ENCODE measurements around the gene CACNA1I. TPM values are rescaled to one million over a fixed set of nuclear protein-coding genes. Genes with fewer than 3 reads are reported as not detected.

Gene CACNA1I
- total RNA-seq, 1 donor from 2014 or later, result 0.02 TPM

DNA sequence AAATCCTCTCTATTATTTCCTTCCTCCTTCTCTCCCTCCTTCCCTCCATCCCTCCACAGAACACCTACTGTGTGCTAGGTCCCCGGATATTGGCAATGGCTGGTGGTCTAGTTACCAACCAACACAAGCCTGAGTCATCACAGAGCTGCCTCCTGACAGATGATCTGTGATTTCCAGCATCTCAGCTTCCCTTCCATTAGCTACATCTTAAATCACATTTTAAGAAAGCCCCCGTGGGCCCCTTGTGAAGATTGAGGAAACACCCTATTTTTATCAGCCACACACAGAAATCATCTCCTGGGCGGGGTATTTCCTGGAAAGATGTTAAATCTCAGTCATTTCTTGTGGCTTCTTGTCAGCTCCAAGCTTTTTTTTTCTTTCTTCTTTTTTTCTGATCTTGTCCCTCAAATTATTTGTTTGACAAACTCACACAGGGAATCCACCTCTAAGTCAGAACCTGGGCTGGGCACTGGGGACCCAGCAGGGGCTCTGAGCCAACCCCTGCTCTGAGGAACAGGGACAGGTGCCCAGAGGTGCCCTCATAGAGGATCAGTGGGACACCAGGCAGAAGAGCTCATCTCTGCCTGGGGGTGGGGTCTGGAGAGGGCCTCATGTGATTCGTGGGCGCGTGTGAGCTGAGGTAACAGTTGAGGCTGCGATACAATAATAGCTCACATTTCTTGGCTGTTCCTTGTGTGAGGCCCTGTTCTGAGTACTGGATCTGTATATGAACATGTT lies 42.4 kb downstream of the CACNA1I start:
- TF ChIP-seq, protein P1, sequence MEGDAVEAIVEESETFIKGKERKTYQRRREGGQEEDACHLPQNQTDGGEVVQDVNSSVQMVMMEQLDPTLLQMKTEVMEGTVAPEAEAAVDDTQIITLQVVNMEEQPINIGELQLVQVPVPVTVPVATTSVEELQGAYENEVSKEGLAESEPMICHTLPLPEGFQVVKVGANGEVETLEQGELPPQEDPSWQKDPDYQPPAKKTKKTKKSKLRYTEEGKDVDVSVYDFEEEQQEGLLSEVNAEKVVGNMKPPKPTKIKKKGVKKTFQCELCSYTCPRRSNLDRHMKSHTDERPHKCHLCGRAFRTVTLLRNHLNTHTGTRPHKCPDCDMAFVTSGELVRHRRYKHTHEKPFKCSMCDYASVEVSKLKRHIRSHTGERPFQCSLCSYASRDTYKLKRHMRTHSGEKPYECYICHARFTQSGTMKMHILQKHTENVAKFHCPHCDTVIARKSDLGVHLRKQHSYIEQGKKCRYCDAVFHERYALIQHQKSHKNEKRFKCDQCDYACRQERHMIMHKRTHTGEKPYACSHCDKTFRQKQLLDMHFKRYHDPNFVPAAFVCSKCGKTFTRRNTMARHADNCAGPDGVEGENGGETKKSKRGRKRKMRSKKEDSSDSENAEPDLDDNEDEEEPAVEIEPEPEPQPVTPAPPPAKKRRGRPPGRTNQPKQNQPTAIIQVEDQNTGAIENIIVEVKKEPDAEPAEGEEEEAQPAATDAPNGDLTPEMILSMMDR (IDR thresholded peaks at IDR 0.05), result no peak
- H3K27me3 Mint-ChIP-seq (ENCODE audit: low read depth), result peaks cover 57% of the 10 kb centered on the region
- peaks cover 7% of the 10 kb centered on the region for H3K9me3 Mint-ChIP-seq (ENCODE audit: low read depth)
- DNase-seq (ENCODE audit: low spot score), result no peak
- H3K4me1 Mint-ChIP-seq (ENCODE audit: low read depth), result no peaks in the 10 kb centered on the region
- H3K27ac Mint-ChIP-seq (ENCODE audit: unreplicated experiment), result no peak overlapping the region
- H3K4me3 Mint-ChIP-seq (ENCODE audit: unreplicated experiment), result no peak overlapping the region
- H3K36me3 Mint-ChIP-seq (ENCODE audit: low read depth), result peaks cover 4% of the 10 kb centered on the region

DNA sequence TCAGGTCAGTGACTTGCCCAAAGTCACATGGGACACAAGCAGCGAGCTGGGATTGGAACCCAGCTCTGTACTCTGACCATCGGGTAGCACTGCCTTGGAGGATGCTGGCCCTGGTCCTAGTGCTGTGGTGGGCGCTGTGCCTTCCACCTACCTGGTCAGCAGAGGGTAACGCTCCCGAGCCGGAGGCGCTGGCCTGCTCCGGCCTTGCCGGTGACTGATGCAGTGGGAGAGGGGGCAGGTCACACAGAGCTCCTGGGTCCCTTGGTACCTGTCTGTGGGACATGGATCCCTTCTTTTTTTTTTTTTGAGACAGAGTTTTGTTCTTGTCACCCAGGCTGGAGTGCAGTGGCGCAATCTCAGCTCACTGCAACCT lies 43.0 kb downstream of the CACNA1I start:
- Mint-ChIP-seq H3K36me3 (ENCODE audit: low read depth) (peaks cover 4% of the 10 kb centered on the region), H3K27ac (ENCODE audit: unreplicated experiment) (no peak overlapping the region), H3K9me3 (ENCODE audit: low read depth) (peaks cover 7% of the 10 kb centered on the region), H3K4me3 (ENCODE audit: unreplicated experiment) (no peak overlapping the region), H3K4me1 (ENCODE audit: low read depth) (no peaks in the 10 kb centered on the region), H3K27me3 (ENCODE audit: low read depth) (peaks cover 59% of the 10 kb centered on the region)
- TF ChIP-seq, protein P1 (IDR thresholded peaks at IDR 0.05), result no peak
- DNase-seq (ENCODE audit: low spot score), result no peak

DNA sequence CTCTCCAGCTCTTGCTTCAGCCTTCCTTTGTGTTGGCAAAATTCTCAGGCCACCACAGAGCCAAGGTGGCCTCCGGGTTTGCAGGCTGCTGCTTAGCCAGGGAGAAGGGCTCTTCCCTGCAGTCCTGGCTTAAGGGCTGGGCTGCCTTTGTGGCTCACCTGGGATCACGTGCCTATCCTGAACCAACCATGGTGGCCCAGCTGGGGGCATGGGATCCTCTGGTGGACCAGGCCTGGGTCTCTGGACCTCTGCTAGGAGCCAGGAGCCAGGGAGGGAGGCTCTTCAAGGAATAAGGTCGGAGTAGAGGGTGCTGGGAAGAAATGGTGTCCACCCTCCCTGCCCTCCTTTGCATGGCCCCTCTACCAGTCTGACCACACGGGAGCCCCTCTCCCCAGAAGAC lies 43.9 kb downstream of the CACNA1I start:
- no peak for DNase-seq (ENCODE audit: low spot score)
- TF ChIP-seq, protein P1 (IDR thresholded peaks at IDR 0.05), result no peak
- H3K36me3 Mint-ChIP-seq (ENCODE audit: low read depth), result peaks cover 4% of the 10 kb centered on the region
- peaks cover 52% of the 10 kb centered on the region for H3K27me3 Mint-ChIP-seq (ENCODE audit: low read depth)
- peaks cover 7% of the 10 kb centered on the region for H3K9me3 Mint-ChIP-seq (ENCODE audit: low read depth)
- H3K27ac Mint-ChIP-seq (ENCODE audit: unreplicated experiment), result no peak overlapping the region
- H3K4me1 Mint-ChIP-seq (ENCODE audit: low read depth), result no peaks in the 10 kb centered on the region
- no peak overlapping the region for H3K4me3 Mint-ChIP-seq (ENCODE audit: unreplicated experiment)

DNA sequence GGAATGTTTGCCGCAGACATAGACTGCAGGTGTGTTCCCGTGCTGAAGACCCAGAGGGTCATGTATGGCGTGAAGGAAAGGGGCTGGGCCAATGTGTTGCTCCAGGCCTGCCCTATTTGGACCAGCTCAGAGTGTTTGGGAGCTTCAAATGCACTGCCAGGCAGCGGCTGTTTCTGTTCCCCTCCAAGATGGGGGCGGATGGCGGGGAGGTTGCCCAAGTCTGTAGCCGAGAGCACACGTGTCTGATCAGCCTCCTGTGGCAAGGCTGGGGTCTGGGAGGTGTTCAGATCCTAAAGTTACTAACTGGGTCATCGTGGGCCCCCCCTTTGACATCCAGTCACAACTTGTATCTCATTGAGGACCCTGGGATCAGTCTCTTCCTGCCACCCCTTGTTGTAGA lies 45.5 kb downstream of the CACNA1I start:
- H3K4me3 Mint-ChIP-seq (ENCODE audit: unreplicated experiment), result no peak overlapping the region
- H3K27ac Mint-ChIP-seq (ENCODE audit: unreplicated experiment), result no peak overlapping the region
- DNase-seq (ENCODE audit: low spot score), result no peak
- H3K27me3 Mint-ChIP-seq (ENCODE audit: low read depth), result peaks cover 47% of the 10 kb centered on the region
- H3K36me3 Mint-ChIP-seq (ENCODE audit: low read depth), result peaks cover 4% of the 10 kb centered on the region
- no peaks in the 10 kb centered on the region for H3K4me1 Mint-ChIP-seq (ENCODE audit: low read depth)
- peaks cover 7% of the 10 kb centered on the region for H3K9me3 Mint-ChIP-seq (ENCODE audit: low read depth)
- TF ChIP-seq, protein P1 (IDR thresholded peaks at IDR 0.05), result no peak

DNA sequence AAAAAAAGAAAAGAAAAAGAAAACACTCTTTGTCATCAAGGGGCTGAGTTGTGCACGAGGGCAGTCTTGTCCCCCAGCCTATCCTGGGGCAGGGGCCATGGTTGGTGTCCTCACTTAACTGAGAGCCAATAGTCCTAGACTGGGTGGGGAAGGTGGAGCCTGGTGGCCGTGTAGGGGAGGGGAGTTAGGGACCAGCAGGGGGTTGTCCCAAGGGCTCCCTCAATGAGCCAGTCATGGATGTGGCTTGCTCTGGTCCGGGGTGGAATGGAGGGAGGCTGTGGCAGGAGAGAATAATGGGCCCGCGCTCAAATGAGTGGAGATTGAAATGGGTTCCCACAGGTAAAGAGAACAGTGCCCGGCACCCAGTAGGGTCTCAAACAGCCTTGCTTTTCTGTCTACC lies 46.2 kb downstream of the CACNA1I start:
- Mint-ChIP-seq H3K4me3 (ENCODE audit: unreplicated experiment) (no peak overlapping the region), H3K9me3 (ENCODE audit: low read depth) (peaks cover 4% of the 10 kb centered on the region), H3K27ac (ENCODE audit: unreplicated experiment) (no peak overlapping the region), H3K4me1 (ENCODE audit: low read depth) (no peaks in the 10 kb centered on the region), H3K36me3 (ENCODE audit: low read depth) (peaks cover 3% of the 10 kb centered on the region), H3K27me3 (ENCODE audit: low read depth) (peaks cover 44% of the 10 kb centered on the region)
- TF ChIP-seq, protein P1 (IDR thresholded peaks at IDR 0.05), result no peak
- no peak for DNase-seq (ENCODE audit: low spot score)
